IMR-90 (cell line): ENCODE results near the gene UST. TPM values are rescaled to one million over a fixed set of nuclear protein-coding genes. Genes with fewer than 3 reads are reported as not detected.

Experiments
- ATAC-seq: fragments of 200-7000 bp; cut with Tn5 transposase; 2 replicates; pipeline ENCODE4 v1.9.1; 2020; ENCODE audit warnings: low read depth, mild to moderate bottlenecking, moderate library complexity
- BruUV-seq: library from RNA; stranded (reverse); fragments of 400-500 nt; replicated peaks from 2 replicates; lab custom pipeline; 2021; lab: Mats Ljungman, UMichigan
- CTCF ChIA-PET: fragments of 300-600 bp; formaldehyde crosslinking; extraction: SDS; loops from one replicate; lab custom pipeline; 2021; ENCODE audit warnings: antibody characterized with exemption; lab: Yijun Ruan, JAX
- POLR2A ChIA-PET: fragments of 300-600 bp; sonication (Branson Sonifier 250); formaldehyde crosslinking; loops from one replicate; lab custom pipeline; 2022; ENCODE audit warnings: antibody characterized with exemption; ENCODE audit not compliant: unreplicated experiment; lab: Charles Lee
- DNase-seq: peaks from one replicate; pipeline ENCODE4 v3.0.0; 2013
- H2AFZ ChIP-seq: replicated peaks from 2 replicates; pipeline ENCODE3; 2013; ENCODE audit warnings: low read length, mild to moderate bottlenecking; ENCODE audit not compliant: poor library complexity
- H2AK5ac ChIP-seq: 2 replicates; pipeline ENCODE4 v1.6.1; 2013; ENCODE audit warnings: low read depth, low read length, inconsistent platforms
- H2AK9ac ChIP-seq: replicated peaks from 2 replicates; pipeline ENCODE3; 2013; ENCODE audit warnings: mild to moderate bottlenecking, low read depth, low read length, moderate library complexity; ENCODE audit not compliant: poor library complexity
- H2BK120ac ChIP-seq: 2 replicates; pipeline ENCODE4 v1.6.1; 2013; ENCODE audit warnings: low read depth, low read length, inconsistent platforms
- H2BK15ac ChIP-seq: 3 replicates; pipeline ENCODE4 v1.6.1; 2013; ENCODE audit warnings: low read depth, low read length, inconsistent platforms
- H2BK20ac ChIP-seq: 2 replicates; pipeline ENCODE4 v1.6.1; 2013; ENCODE audit warnings: low read depth, mild to moderate bottlenecking, inconsistent platforms, low read length, moderate library complexity
- H2BK5ac ChIP-seq: 2 replicates; pipeline ENCODE4 v1.6.1; 2013; ENCODE audit warnings: mild to moderate bottlenecking, low read depth, low read length, inconsistent platforms; ENCODE audit not compliant: poor library complexity, severe bottlenecking
- H3K14ac ChIP-seq: replicated peaks from 2 replicates; pipeline ENCODE4 v1.6.1; 2013; ENCODE audit warnings: low read depth, low read length, inconsistent platforms
- H3K18ac ChIP-seq: 2 replicates; pipeline ENCODE4 v1.6.1; 2013; ENCODE audit warnings: low read depth, low read length, control low read depth
- H3K23ac ChIP-seq: 2 replicates; pipeline ENCODE4 v1.6.1; 2013; ENCODE audit warnings: low read depth, low read length, inconsistent platforms
- H3K27ac ChIP-seq: 2 replicates; pipeline ENCODE4 v1.5.1; 2013; ENCODE audit warnings: mild to moderate bottlenecking, control low read depth, low read length; ENCODE audit not compliant: insufficient read depth
- H3K27me3 ChIP-seq: 2 replicates; pipeline ENCODE4 v1.6.1; 2013; ENCODE audit warnings: low read length; ENCODE audit not compliant: control insufficient read depth, insufficient read depth
- H3K36me3 ChIP-seq: 2 replicates; pipeline ENCODE4 v1.6.1; 2013; ENCODE audit warnings: low read length, mixed read lengths; ENCODE audit not compliant: control insufficient read depth, insufficient read depth
- H3K4ac ChIP-seq: 2 replicates; pipeline ENCODE4 v1.6.1; 2013; ENCODE audit warnings: low read depth, low read length, inconsistent platforms
- H3K4me1 ChIP-seq: 2 replicates; pipeline ENCODE4 v1.6.1; 2013; ENCODE audit warnings: low read length, mixed read lengths; ENCODE audit not compliant: control insufficient read depth, insufficient read depth
- H3K4me2 ChIP-seq: 2 replicates; pipeline ENCODE4 v1.6.1; 2013; ENCODE audit warnings: low read depth, mild to moderate bottlenecking, control low read depth, low read length, moderate library complexity
- H3K4me3 ChIP-seq: 2 replicates; pipeline ENCODE4 v1.5.1; 2013; ENCODE audit warnings: low read depth, mild to moderate bottlenecking, control low read depth, low read length, moderate library complexity; ENCODE audit not compliant: insufficient read depth
- H3K56ac ChIP-seq: 2 replicates; pipeline ENCODE4 v1.6.1; 2013; ENCODE audit warnings: low read length, inconsistent platforms; ENCODE audit not compliant: insufficient read depth; ENCODE audit errors: extremely low read depth
- H3K79me1 ChIP-seq, 2 experiments: 2 replicates each; pipeline ENCODE4 v1.6.1; 2013; ENCODE audit warnings: low read length in 2 of 2, inconsistent platforms in 1 of 2, low read depth in 1 of 2
- H3K9ac ChIP-seq: 2 replicates; pipeline ENCODE4 v1.6.1; 2013; ENCODE audit warnings: low read depth, low read length, control low read depth
- H3K9me1 ChIP-seq: 2 replicates; pipeline ENCODE4 v1.6.1; 2013; ENCODE audit warnings: low read length, inconsistent platforms; ENCODE audit not compliant: insufficient read depth
- H3K9me3 ChIP-seq: 2 replicates; pipeline ENCODE4 v1.6.1; 2013; ENCODE audit warnings: low read length; ENCODE audit not compliant: control insufficient read depth, insufficient read depth
- H4K20me1 ChIP-seq: 2 replicates; pipeline ENCODE4 v1.6.1; 2013; ENCODE audit warnings: low read length, inconsistent platforms; ENCODE audit not compliant: insufficient read depth
- H4K5ac ChIP-seq: 2 replicates; pipeline ENCODE4 v1.6.1; 2013; ENCODE audit warnings: mild to moderate bottlenecking, low read depth, low read length, control low read depth
- H4K8ac ChIP-seq, 2 experiments: 2 replicates each; pipeline ENCODE4 v1.6.1; 2013; ENCODE audit warnings: low read depth in 2 of 2, low read length in 2 of 2, control low read depth in 1 of 2, inconsistent platforms in 1 of 2
- H4K91ac ChIP-seq: 2 replicates; pipeline ENCODE4 v1.6.1; 2013; ENCODE audit warnings: low read depth, low read length, inconsistent platforms; ENCODE audit not compliant: insufficient read depth
- BHLHE40 ChIP-seq: fragments of 150-350 bp; IDR thresholded peaks from 2 replicates; pipeline ENCODE4 v1.6.1; 2016; ENCODE audit warnings: mild to moderate bottlenecking, low read depth, low read length
- CHD1 ChIP-seq: IDR thresholded peaks from 2 replicates; pipeline ENCODE4 v1.6.1; 2012; ENCODE audit warnings: low read depth, low read length, improper control_type of control experiment
- ELK1 ChIP-seq: fragments of 150-350 bp; IDR thresholded peaks from 2 replicates; pipeline ENCODE4 v1.6.1; 2016; ENCODE audit warnings: low read depth, mild to moderate bottlenecking, low read length, moderate library complexity, borderline replicate concordance
- FOS ChIP-seq: fragments of 150-350 bp; IDR thresholded peaks from 2 replicates; pipeline ENCODE4 v1.6.1; 2016; ENCODE audit warnings: low read depth, low read length
- MXI1 ChIP-seq: IDR thresholded peaks from 2 replicates; pipeline ENCODE4 v1.6.1; 2012; ENCODE audit warnings: low read depth, mild to moderate bottlenecking, low read length, moderate library complexity, borderline replicate concordance
- NFE2L2 ChIP-seq: fragments of 150-350 bp; IDR thresholded peaks from 2 replicates; pipeline ENCODE4 v1.6.1; 2016; ENCODE audit warnings: low read depth, mild to moderate bottlenecking, low read length
- POLR2A ChIP-seq: IDR thresholded peaks from 2 replicates; pipeline ENCODE4 v1.6.1; 2012; ENCODE audit warnings: mild to moderate bottlenecking, low read depth, low read length
- RAD21 ChIP-seq: IDR thresholded peaks from 2 replicates; pipeline ENCODE4 v1.6.1; 2012; ENCODE audit warnings: low read length, improper control_type of control experiment
- RCOR1 ChIP-seq: IDR thresholded peaks from 2 replicates; pipeline ENCODE4 v1.6.1; 2012; ENCODE audit warnings: mild to moderate bottlenecking, low read length, improper control_type of control experiment; ENCODE audit not compliant: insufficient replicate concordance
- RFX5 ChIP-seq: IDR thresholded peaks from 2 replicates; pipeline ENCODE4 v1.8.0; 2012; ENCODE audit warnings: low read depth, mild to moderate bottlenecking, low read length, moderate library complexity
- SMC3 ChIP-seq: fragments of 150-350 bp; IDR thresholded peaks from 2 replicates; pipeline ENCODE4 v1.6.1; 2016; ENCODE audit warnings: low read depth, mild to moderate bottlenecking, antibody characterized with exemption, low read length, moderate library complexity
- USF2 ChIP-seq: fragments of 150-350 bp; IDR thresholded peaks from 2 replicates; pipeline ENCODE4 v1.6.1; 2017; ENCODE audit warnings: mild to moderate bottlenecking, antibody characterized with exemption, low read length, low read depth
- WGBS, 2 experiments: methylation state at CpG; one replicate each; pipeline versions ENCODE4 v1.1.5 to v1.1.7; 2013; ENCODE audit warnings: missing lambda C conversion rate in 2 of 2; ENCODE audit not compliant: insufficient read length in 1 of 2; ENCODE audit errors: extremely low coverage in 2 of 2; 5-methylcytosine and 5-hydroxymethylcytosine counted together
- dilution Hi-C: fragments of 300-500 bp; cut with HindIII; formaldehyde crosslinking; loops from one replicate; pipeline ENCODE4 v1.14.3; 2018; ENCODE audit warnings: low sequenced_read_pairs; ENCODE audit not compliant: unreplicated experiment
- in situ Hi-C: fragments of 300-500 bp; cut with MboI; formaldehyde crosslinking; loops from 3 replicates; pipeline ENCODE4 v1.14.3; 2019; ENCODE audit warnings: low sequenced_read_pairs, inconsistent platforms, mixed read lengths
- intact Hi-C: fragments of 100-400 bp; cut with micrococcal nuclease; formaldehyde crosslinking; loops from 2 replicates; pipeline ENCODE4 v1.10.0; 2022
- polyA plus RNA-seq, 3 experiments: library from polyadenylated mRNA; depleted of rRNA; stranded (reverse); fragments of >200 nt; gene quantifications; 2 replicates each; pipeline ENCODE4 v1.2.3, GENCODE V29; 2012; ENCODE audit warnings: low replicate concordance in 1 of 3
- total RNA-seq: library from RNA; depleted of rRNA; stranded (reverse); fragments of >200 nt; gene quantifications from 2 replicates; pipeline ENCODE4 v1.2.3, GENCODE V29; 2012
- TF ChIP-seq, protein P1 (sequence below): conservative IDR thresholded peaks from 2 replicates; pipeline ENCODE4 v1.5.1; 2012; ENCODE audit warnings: mild to moderate bottlenecking, low read depth, low read length, improper control_type of control experiment

Gene UST
- total and polyA plus RNA-seq, 2 of the 4 experiments (the other 2 are of a cell fraction) = 7.7 to 13.8 TPM

GRCh38 chr6:148709577-148709976 is 37.3 kb upstream of the UST start:
- Histone ChIP-seq H2AK5ac (no peak overlapping the region), H3K18ac (no peak overlapping the region), H4K20me1 (no peaks in the 10 kb centered on the region), H4K8ac (no peak overlapping the region), H3K56ac (no peak overlapping the region), H3K14ac (no peak overlapping the region), H3K9ac (no peak overlapping the region), H4K5ac (no peak overlapping the region), H3K23ac (no peak overlapping the region; the same call in 1 of the 2 replicates), H3K27ac (no peak overlapping the region), H2AFZ (no peak overlapping the region), H3K9me1 (no peaks in the 10 kb centered on the region), H3K4me2 (no peak overlapping the region), H3K4me3 (no peak overlapping the region), H4K91ac (no peak overlapping the region), H3K4me1 (peaks cover 3% of the 10 kb centered on the region; the same call in 1 of the 2 replicates), H2BK20ac (no peak overlapping the region), H3K27me3 (no peaks in the 10 kb centered on the region), H3K4ac (no peak overlapping the region), H3K79me1 (no peaks in the 10 kb centered on the region), H2BK5ac (no peak overlapping the region), H3K9me3 (no peaks in the 10 kb centered on the region), H2BK120ac (no peak overlapping the region), H3K36me3 (no peaks in the 10 kb centered on the region), H2AK9ac (no peak overlapping the region), H2BK15ac (no peak overlapping the region)
- ChIA-PET POLR2A (no interaction called here), CTCF (no interaction called here)
- intact Hi-C loops (no loop called here), in situ Hi-C loops (no loop called here), dilution Hi-C loops (no loop called here)
- no CpG with 5 or more reads among the region's 1 CpG for WGBS, 2 experiments
- peak; percentile 63 for DNase-seq
- ATAC-seq = no peak
- no peak for TF ChIP-seq RCOR1
- TF ChIP-seq USF2 = no peak
- TF ChIP-seq ELK1 = no peak
- TF ChIP-seq RAD21 = no peak
- no peak for TF ChIP-seq BHLHE40
- TF ChIP-seq MXI1 = no peak
- no peak for TF ChIP-seq FOS
- no peak for TF ChIP-seq RFX5
- no peak for TF ChIP-seq NFE2L2
- no peak for TF ChIP-seq CHD1
- TF ChIP-seq, protein P1, sequence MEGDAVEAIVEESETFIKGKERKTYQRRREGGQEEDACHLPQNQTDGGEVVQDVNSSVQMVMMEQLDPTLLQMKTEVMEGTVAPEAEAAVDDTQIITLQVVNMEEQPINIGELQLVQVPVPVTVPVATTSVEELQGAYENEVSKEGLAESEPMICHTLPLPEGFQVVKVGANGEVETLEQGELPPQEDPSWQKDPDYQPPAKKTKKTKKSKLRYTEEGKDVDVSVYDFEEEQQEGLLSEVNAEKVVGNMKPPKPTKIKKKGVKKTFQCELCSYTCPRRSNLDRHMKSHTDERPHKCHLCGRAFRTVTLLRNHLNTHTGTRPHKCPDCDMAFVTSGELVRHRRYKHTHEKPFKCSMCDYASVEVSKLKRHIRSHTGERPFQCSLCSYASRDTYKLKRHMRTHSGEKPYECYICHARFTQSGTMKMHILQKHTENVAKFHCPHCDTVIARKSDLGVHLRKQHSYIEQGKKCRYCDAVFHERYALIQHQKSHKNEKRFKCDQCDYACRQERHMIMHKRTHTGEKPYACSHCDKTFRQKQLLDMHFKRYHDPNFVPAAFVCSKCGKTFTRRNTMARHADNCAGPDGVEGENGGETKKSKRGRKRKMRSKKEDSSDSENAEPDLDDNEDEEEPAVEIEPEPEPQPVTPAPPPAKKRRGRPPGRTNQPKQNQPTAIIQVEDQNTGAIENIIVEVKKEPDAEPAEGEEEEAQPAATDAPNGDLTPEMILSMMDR = no peak
- TF ChIP-seq POLR2A = no peak
- TF ChIP-seq SMC3 = no peak
- no TSS peak for BruUV-seq
